Kidney epithelial cell (primary cell): ENCODE data around the gene UQCRC1. TPM values are rescaled to one million over a fixed set of nuclear protein-coding genes. Genes with fewer than 3 reads are reported as not detected.
"Not testable (repeated sequence)": the region's sequence is repeated elsewhere in the genome, so short reads cannot be mapped to it uniquely, and the experiment has no call there.

ENCODE experiments used
- DNase-seq: peaks from one replicate; pipeline ENCODE4 v3.0.0-alpha.2; 2010; ENCODE audit warnings: low read depth
- H3K27me3 ChIP-seq: 2 replicates; pipeline ENCODE4 v1.6.0; 2011; ENCODE audit warnings: low read length; ENCODE audit not compliant: control insufficient read depth, insufficient read depth
- H3K36me3 ChIP-seq: 2 replicates; pipeline ENCODE4 v1.5.1; 2011; ENCODE audit warnings: low read length; ENCODE audit not compliant: control insufficient read depth, insufficient read depth
- H3K4me3 ChIP-seq: 2 replicates; pipeline ENCODE4 v1.5.1; 2011; ENCODE audit warnings: low read depth, mild to moderate bottlenecking, control low read depth, low read length
- CTCF ChIP-seq: IDR thresholded peaks from 2 replicates; pipeline ENCODE4 v1.5.1; 2011; ENCODE audit warnings: mild to moderate bottlenecking, moderate library complexity, low read length, control low read depth, inconsistent platforms; ENCODE audit not compliant: insufficient read depth, poor library complexity, severe bottlenecking
- total RNA-seq: library from RNA; depleted of rRNA; stranded (reverse); fragments of >200 nt; gene quantifications from 2 replicates; pipeline ENCODE4 v1.2.3, GENCODE V29; 2015

Gene UQCRC1
- total RNA-seq, 1 donor from 2014 or later = 435 TPM

- Histone ChIP-seq H3K27me3 (no peaks in the 10 kb centered on the region), H3K4me3 (no peak overlapping the region), H3K36me3 (peaks cover 2% of the 10 kb centered on the region)
- no peak for DNase-seq
- TF ChIP-seq CTCF = no peak
Measured at GRCh38 chr3:48553886-48554845, 55.3 kb downstream of the UQCRC1 start.

- Histone ChIP-seq H3K4me3 (no peak overlapping the region), H3K36me3 (peaks cover 1% of the 10 kb centered on the region), H3K27me3 (no peaks in the 10 kb centered on the region)
- DNase-seq = no peak
- no peak for TF ChIP-seq CTCF
Measured at GRCh38 chr3:48553361-48553760, 56.1 kb downstream of the UQCRC1 start.

- Histone ChIP-seq H3K4me3 (no peak overlapping the region), H3K36me3 (peaks cover 1% of the 10 kb centered on the region), H3K27me3 (no peaks in the 10 kb centered on the region)
- DNase-seq = no peak
- TF ChIP-seq CTCF = no peak
Measured at GRCh38 chr3:48552111-48552951, 57.1 kb downstream of the UQCRC1 start.

DNA sequence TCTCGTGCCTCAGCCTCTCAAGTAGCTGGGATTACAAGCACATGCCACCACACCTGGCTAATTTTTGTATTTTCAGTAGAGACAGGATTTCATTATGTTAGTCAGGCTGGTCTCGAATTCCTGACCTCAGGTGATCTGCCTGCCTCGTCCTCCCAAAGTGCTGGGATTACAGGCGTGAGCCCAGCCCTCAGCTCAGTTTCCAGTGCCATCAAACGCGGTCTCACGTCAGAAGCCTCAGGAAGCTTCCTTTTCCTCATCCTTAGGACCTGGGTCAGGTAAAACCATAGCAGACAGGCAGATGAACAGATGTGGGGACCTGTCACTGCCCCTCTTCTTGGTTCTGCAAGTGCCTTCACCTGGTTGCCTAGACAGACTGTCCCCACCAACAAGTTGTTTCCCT is 57.8 kb downstream of the UQCRC1 start:
- not testable (repeated sequence) for H3K4me3 ChIP-seq, H3K36me3 ChIP-seq, H3K27me3 ChIP-seq, DNase-seq

Other genes starting within 250 kb of the UQCRC1 start
- 0.46 TPM in 1 of 2 replicates, not detected in the other for gene FBXW12, start 237.4 kb downstream of the UQCRC1 start, total RNA-seq
- 115 and 137 TPM in 2 replicates for gene PLXNB1, start 179.6 kb downstream of the UQCRC1 start, total RNA-seq
- gene CCDC51, start 169.5 kb downstream of the UQCRC1 start, total RNA-seq = 39.2 and 46.4 TPM in 2 replicates
- gene TMA7, start 169.4 kb downstream of the UQCRC1 start, total RNA-seq = 374 and 462 TPM in 2 replicates
- gene ATRIP, start 162.9 kb downstream of the UQCRC1 start, total RNA-seq = 5.7 and 6.8 TPM in 2 replicates
- gene SHISA5, start 105.5 kb downstream of the UQCRC1 start, total RNA-seq = 231 and 248 TPM in 2 replicates
- gene PFKFB4, start 52.8 kb downstream of the UQCRC1 start, total RNA-seq = 22.4 and 24.1 TPM in 2 replicates
- 26.1 and 39.1 TPM in 2 replicates for gene UCN2, start 45.9 kb downstream of the UQCRC1 start, total RNA-seq
- gene COL7A1, start 14.3 kb downstream of the UQCRC1 start, total RNA-seq = 337 and 348 TPM in 2 replicates
- gene TMEM89, start 12.1 kb upstream of the UQCRC1 start, total RNA-seq = not detected in 2 replicates
- 32.8 and 54.2 TPM in 2 replicates for gene SLC26A6, start 25.8 kb upstream of the UQCRC1 start, total RNA-seq
- gene CELSR3, start 53.2 kb upstream of the UQCRC1 start, total RNA-seq = 5.2 and 5.6 TPM in 2 replicates
- 15.3 and 34.0 TPM in 2 replicates for gene NCKIPSD, start 76.3 kb upstream of the UQCRC1 start, total RNA-seq
- 81.2 and 109 TPM in 2 replicates for gene IP6K2, start 107.6 kb upstream of the UQCRC1 start, total RNA-seq
- 27.5 and 34.9 TPM in 2 replicates for gene PRKAR2A, start 238.2 kb upstream of the UQCRC1 start, total RNA-seq